HepG2 (cell line): ENCODE results near the gene LYPD3. TPM values are rescaled to one million over a fixed set of nuclear protein-coding genes. Genes with fewer than 3 reads are reported as not detected.

Experiments
- ATAC-seq: fragments of 200-7000 bp; cut with Tn5 transposase; 3 replicates; pipeline ENCODE4 v1.9.1; 2020; ENCODE audit warnings: mild to moderate bottlenecking, moderate library complexity
- BruUV-seq: library from RNA; stranded (reverse); fragments of 400-500 nt; replicated peaks from 2 replicates; lab custom pipeline; 2021; lab: Mats Ljungman, UMichigan
- CTCF ChIA-PET: fragments of 300-600 bp; formaldehyde crosslinking; extraction: SDS; loops from one replicate; lab custom pipeline; 2021; ENCODE audit warnings: low total read pairs, inconsistent platforms, low intra/inter-chr PET ratio; lab: Yijun Ruan, JAX
- POLR2A ChIA-PET: fragments of 350-600 bp; sonication (Branson Sonifier 250); formaldehyde crosslinking; loops from one replicate; lab custom pipeline; 2020; ENCODE audit warnings: antibody characterized with exemption, inconsistent platforms; lab: Yijun Ruan, JAX
- DNase-seq: peaks from one replicate; pipeline ENCODE4 v3.0.0-alpha.2; 2015; ENCODE audit warnings: low spot score
- FAIRE-seq: peaks from 3 replicates; lab custom pipeline; 2011; peaks lifted over from hg19 to GRCh38; lab: Jason Lieb, UNC
- H2AFZ ChIP-seq: one replicate; pipeline ENCODE4 v1.6.1; 2011; ENCODE audit warnings: low read length, inconsistent platforms
- H3K27ac ChIP-seq: fragments of 300-600 bp; 3 replicates; pipeline ENCODE4 v1.8.0; 2011; ENCODE audit warnings: mixed run types, mild to moderate bottlenecking, mixed read lengths, low read length, inconsistent platforms; ENCODE audit not compliant: insufficient read depth; ENCODE audit errors: extremely low read length
- H3K27me3 ChIP-seq, 2 experiments: fragments of 200-600 bp in 1 of 2; 2 replicates in 1 of 2; 3 replicates in 1 of 2; pipeline versions ENCODE4 v1.6.0 to v1.8.0; 2011; ENCODE audit warnings: low read length in 2 of 2, mild to moderate bottlenecking in 2 of 2, moderate library complexity in 2 of 2, inconsistent platforms in 1 of 2; ENCODE audit not compliant: insufficient read depth in 2 of 2, control insufficient read depth in 1 of 2
- H3K36me3 ChIP-seq, 2 experiments: fragments of 200-600 bp in 1 of 2; replicated peaks in 1 of 2; 2 replicates in 1 of 2; 3 replicates in 1 of 2; pipeline versions ENCODE4 v1.5.1 to v1.8.0; 2011; ENCODE audit warnings: low read length in 2 of 2, inconsistent platforms in 1 of 2; ENCODE audit not compliant: insufficient read depth in 2 of 2, control insufficient read depth in 1 of 2
- H3K4me1 ChIP-seq: 2 replicates; pipeline ENCODE4 v1.5.1; 2012; ENCODE audit warnings: low read length, inconsistent platforms; ENCODE audit not compliant: insufficient read depth
- H3K4me2 ChIP-seq: 2 replicates; pipeline ENCODE4 v1.6.0; 2011; ENCODE audit warnings: low read depth, low read length, inconsistent platforms
- H3K4me3 ChIP-seq, 3 experiments: fragments of 200-600 bp in 1 of 3; sonication (generic), shearing (Covaris generic) in 1 of 3; replicated peaks in 1 of 3; 2 replicates each; pipeline ENCODE4 v1.5.1; 2011 to 2016; ENCODE audit warnings: low read length in 3 of 3, inconsistent platforms in 2 of 3, low read depth in 2 of 3, mild to moderate bottlenecking in 2 of 3, control low read depth in 1 of 3, mixed read lengths in 1 of 3; ENCODE audit not compliant: insufficient read depth in 1 of 3
- H3K79me2 ChIP-seq: one replicate; pipeline ENCODE4 v1.6.1; 2011; ENCODE audit warnings: low read length, inconsistent platforms; ENCODE audit not compliant: insufficient read depth
- H3K9ac ChIP-seq: 2 replicates; pipeline ENCODE4 v1.6.0; 2011; ENCODE audit warnings: mild to moderate bottlenecking, low read depth, low read length, inconsistent platforms; ENCODE audit not compliant: insufficient read depth
- H3K9me3 ChIP-seq: 2 replicates; pipeline ENCODE4 v1.5.1; 2012; ENCODE audit warnings: mild to moderate bottlenecking, low read length
- H4K20me1 ChIP-seq: 2 replicates; pipeline ENCODE4 v1.6.0; 2011; ENCODE audit warnings: inconsistent platforms, mild to moderate bottlenecking, low read length, moderate library complexity; ENCODE audit not compliant: insufficient read depth
- HMGXB4 ChIP-seq, 2 experiments: sonication (generic) in 1 of 2; formaldehyde crosslinking in 1 of 2; IDR thresholded peaks; 2 replicates each; pipeline versions ENCODE4 v1.4.0 to v1.6.1; 2018 to 2020; ENCODE audit warnings: missing genetic modification reagents in 2 of 2, borderline replicate concordance in 1 of 2, low read depth in 1 of 2, mild to moderate bottlenecking in 1 of 2, missing biosample characterization in 1 of 2
- KLF16 ChIP-seq, 2 experiments: sonication (generic) in 1 of 2; formaldehyde crosslinking in 1 of 2; IDR thresholded peaks; 2 replicates each; pipeline versions ENCODE4 v1.6.1 to v1.8.0; 2016 to 2023; ENCODE audit warnings: missing genetic modification reagents in 2 of 2, missing compliant biosample characterization in 1 of 2
- PBX3 ChIP-seq: sonication (generic); formaldehyde crosslinking; IDR thresholded peaks from 2 replicates; pipeline ENCODE4 v1.8.1; 2023; ENCODE audit warnings: missing genetic modification reagents, inconsistent platforms, borderline replicate concordance
- POLR2A ChIP-seq, 2 experiments: IDR thresholded peaks; 2 replicates each; pipeline ENCODE4 v1.6.1; 2011; ENCODE audit warnings: low read depth in 2 of 2, low read length in 2 of 2, mild to moderate bottlenecking in 1 of 2, moderate library complexity in 1 of 2; ENCODE audit not compliant: insufficient read depth in 1 of 2
- SRY ChIP-seq: sonication (generic); formaldehyde crosslinking; IDR thresholded peaks from 2 replicates; pipeline ENCODE4 v1.8.0; 2022; ENCODE audit warnings: mild to moderate bottlenecking, missing genetic modification reagents
- TOE1 ChIP-seq: sonication (generic); formaldehyde crosslinking; IDR thresholded peaks from 2 replicates; pipeline ENCODE4 v1.4.0; 2020; ENCODE audit warnings: mild to moderate bottlenecking, missing genetic modification reagents
- TRIM24 ChIP-seq: sonication (generic); formaldehyde crosslinking; IDR thresholded peaks from 2 replicates; pipeline ENCODE4 v1.8.0; 2022; ENCODE audit warnings: mild to moderate bottlenecking, missing genetic modification reagents
- ZNF282 ChIP-seq: fragments of 450-650 bp; IDR thresholded peaks from 2 replicates; pipeline ENCODE4 v1.6.1; 2018; ENCODE audit not compliant: partially characterized antibody
- WGBS: methylation state at CpG from one replicate; pipeline ENCODE4 v1.1.6; 2017; ENCODE audit warnings: low lambda C conversion rate; 5-methylcytosine and 5-hydroxymethylcytosine counted together
- in situ Hi-C: cut with HindIII; loops from 2 replicates; pipeline ENCODE4 v1.10.0; 2017; ENCODE audit warnings: low pct_unique_long_range_greater_than_20kb; ENCODE audit not compliant: extremely low pct_ligation_motif_present
- intact Hi-C: fragments of 100-400 bp; cut with micrococcal nuclease; formaldehyde crosslinking; loops from one replicate; pipeline ENCODE4 v1.10.0; 2022; ENCODE audit not compliant: unreplicated experiment
- polyA plus RNA-seq, 8 experiments: library from polyadenylated mRNA; depleted of rRNA in 3 of 8; stranded (reverse) in 7 of 8; unstranded in 1 of 8; fragments of >200 nt; fragmentation: Illumina TruSeq in 4 of 8; extraction: Trizol in 4 of 8; gene quantifications; 2 replicates each; pipeline versions ENCODE4 v1.2.1 to v1.2.3, GENCODE V29; 2011 to 2016; ENCODE audit warnings: low read depth in 4 of 8, missing spikeins in 1 of 8, mixed read lengths in 1 of 8; ENCODE audit not compliant: insufficient read depth in 1 of 8
- total RNA-seq, 5 experiments: library from RNA; depleted of rRNA; stranded (reverse); fragments of >200 nt; fragmentation: Illumina TruSeq; extraction: Trizol; gene quantifications; 2 replicates each; pipeline ENCODE4 v1.2.3, GENCODE V29; 2016; ENCODE audit warnings: low read depth in 1 of 5

LYPD3 gene
- total and polyA plus RNA-seq, 2 of the 13 experiments (the other 11 are each of a cell fraction or from before 2014, with no cell fraction given) = 0.51 to 1.5 TPM

- FAIRE-seq = no peak
- Histone ChIP-seq H3K4me3 (no peak overlapping the region), H3K27me3 (no peaks in the 10 kb centered on the region; a peak in 1 of 5 replicates), H3K36me3 (peaks cover 0 to 8% of the 10 kb centered on the region in 2 experiments; a peak in 4 of 5 replicates), H3K9me3 (no peaks in the 10 kb centered on the region), H3K27ac (no peak overlapping the region), H3K4me1 (peaks cover 34% of the 10 kb centered on the region), H3K79me2 (peaks cover 11% of the 10 kb centered on the region), H2AFZ (no peak overlapping the region), H3K4me2 (no peak overlapping the region), H4K20me1 (no peaks in the 10 kb centered on the region), H3K9ac (no peak overlapping the region)
- BruUV-seq = no TSS peak
- TF ChIP-seq PBX3 (CRISPR knock-in tag) = no peak
- no peak for TF ChIP-seq ZNF282
- TF ChIP-seq POLR2A (IDR thresholded peaks at IDR 0.05; ENCODE audit: insufficient read depth in 1 of 2, low read depth in 2 of 2, low read length in 2 of 2) = no peak
- no peak for TF ChIP-seq HMGXB4 (CRISPR knock-in tag; IDR thresholded peaks at IDR 0.05; ENCODE audit: borderline replicate concordance in 1 of 2, low read depth in 1 of 2)
- TF ChIP-seq SRY = no peak
- TF ChIP-seq KLF16 (CRISPR knock-in tag; IDR thresholded peaks at IDR 0.05) = no peak
- no peak for TF ChIP-seq TOE1 (CRISPR knock-in tag)
- TF ChIP-seq TRIM24 (CRISPR knock-in tag) = no peak
- no peak for ATAC-seq
- WGBS = 94% methylated on average over 5 of the region's 5 CpGs
- ChIA-PET CTCF (no interaction called here), POLR2A (no interaction called here)
- intact Hi-C loops = no loop called here
- in situ Hi-C loops = no loop called here
- DNase-seq = no peak
Measured at GRCh38 chr19:43506629-43507028, 41.2 kb upstream of the LYPD3 start.
